Activated CD8-positive, alpha-beta T cell treated with anti-CD3 and anti-CD28 coated beads for 36 hours (primary cell): Measurements from ENCODE around the gene EHD1. TPM values are rescaled to one million over a fixed set of nuclear protein-coding genes. Genes with fewer than 3 reads are reported as not detected.

ENCODE experiments used
- ATAC-seq: fragments of 200-7000 bp; cut with Tn5 transposase; one replicate; pipeline ENCODE4 v1.10.0; 2021; ENCODE audit warnings: mild to moderate bottlenecking, moderate library complexity
- CTCF ChIA-PET: fragments of 350-600 bp; sonication (Branson Sonifier 250); formaldehyde crosslinking; loops from one replicate; lab custom pipeline; 2021; ENCODE audit warnings: antibody characterized with exemption; lab: Charles Lee
- POLR2A ChIA-PET: fragments of 350-600 bp; sonication (Branson Sonifier 250); formaldehyde crosslinking; loops from one replicate; lab custom pipeline; 2021; ENCODE audit warnings: antibody characterized with exemption; lab: Charles Lee
- DNase-seq: peaks from one replicate; pipeline ENCODE4 v3.0.0-alpha.2; 2020
- H3K27ac Mint-ChIP-seq: one replicate; pipeline ENCODE4 v1.8.0; 2021; ENCODE audit warnings: mild to moderate bottlenecking, mixed read lengths
- H3K27me3 Mint-ChIP-seq: one replicate; pipeline ENCODE4 v1.8.0; 2021; ENCODE audit warnings: mixed read lengths
- H3K36me3 Mint-ChIP-seq: one replicate; pipeline ENCODE4 v1.8.0; 2021; ENCODE audit warnings: low read depth, mixed read lengths
- H3K4me1 Mint-ChIP-seq: one replicate; pipeline ENCODE4 v1.8.0; 2021; ENCODE audit warnings: low read depth, mixed read lengths
- H3K4me3 Mint-ChIP-seq: one replicate; pipeline ENCODE4 v1.8.0; 2021; ENCODE audit warnings: mild to moderate bottlenecking, moderate library complexity, mixed read lengths
- H3K9me3 Mint-ChIP-seq: one replicate; pipeline ENCODE4 v1.8.0; 2021; ENCODE audit warnings: mixed read lengths
- intact Hi-C: fragments of 100-400 bp; cut with micrococcal nuclease; formaldehyde crosslinking; loops from one replicate; pipeline ENCODE4 v1.10.0; 2022
- total RNA-seq, 2 experiments: library from RNA; stranded (reverse); gene quantifications; one replicate each; pipeline ENCODE4 v1.2.3, GENCODE V29; 2021
- TF ChIP-seq, protein P1 (sequence below): fragments of 200-600 bp; IDR thresholded peaks from one replicate; pipeline ENCODE4 v1.8.0; 2022; ENCODE audit warnings: antibody characterized with exemption, mild to moderate bottlenecking

Gene EHD1
- 10 to 100 TPM; 60.3 to 65.1 TPM for total RNA-seq

DNA sequence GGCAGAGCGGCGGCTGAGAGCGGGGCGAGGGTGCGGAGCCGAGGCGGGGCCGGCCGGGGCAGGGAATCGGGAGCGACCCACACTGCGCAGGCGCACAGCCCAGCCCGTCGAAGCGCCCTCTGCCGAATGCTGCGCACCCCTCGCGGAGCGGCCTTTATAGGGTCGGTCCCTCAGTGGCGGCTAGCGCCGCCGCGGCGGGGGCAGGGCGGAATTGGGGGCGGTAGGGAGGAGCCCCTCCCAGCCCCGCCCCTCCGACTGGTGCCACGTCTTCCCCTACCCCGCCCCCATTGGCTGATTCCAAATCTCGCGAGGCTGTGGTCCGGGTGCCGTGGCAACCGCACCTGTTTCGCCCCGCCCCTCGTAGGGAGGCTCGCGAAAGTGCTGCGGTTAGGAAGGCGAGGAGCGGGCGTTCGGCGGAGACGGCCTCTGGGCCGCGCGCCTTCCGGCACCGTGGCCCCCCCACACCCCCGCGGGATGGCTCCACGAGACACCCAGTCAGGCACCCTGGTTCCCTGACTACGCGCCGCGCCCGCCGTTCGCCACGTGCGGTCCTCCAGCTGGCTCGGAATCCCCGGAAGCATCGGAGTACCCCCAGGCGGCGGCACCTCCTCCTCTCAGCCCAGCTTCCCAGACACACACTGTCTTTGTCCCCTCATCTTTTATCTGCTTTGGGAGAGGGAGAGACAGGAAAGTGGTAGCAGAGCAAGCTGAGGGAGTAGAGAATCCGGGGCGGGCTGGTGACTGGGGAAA, at the start of gene EHD1:
EHD1 (minus strand) TSS at position 128 of the 750 bp plus-strand sequence. CDS start 157 bp downstream, outside the sequence.
- ChIA-PET POLR2A (interaction anchor here (0.8 to 14.9 kb wide), 10 partner anchors 8 to 620 kb away, joined by 3 to 768 read pairs (median 4); partner anchors contain the start of gene MALAT1), CTCF (interaction anchor here (1.0 to 29.9 kb wide), 4 partner anchors 9 to 135 kb away, joined by 3 to 1168 read pairs (median 10); partner anchors contain the start of genes CDC42BPG, MEN1 and RASGRP2)

GRCh38 chr11:64926689-64927088, 48.3 kb upstream of the EHD1 start:
- no peak overlapping the region for H3K27ac Mint-ChIP-seq
- ChIA-PET POLR2A (no interaction called here), CTCF (interaction anchor here (1.2 kb wide), 1 partner anchor 86 kb away, joined by 3 read pairs; no protein-coding TSS in a partner anchor)
- intact Hi-C loops: no loop called here
- no peak overlapping the region for H3K4me3 Mint-ChIP-seq
- ATAC-seq: no peak
- no peaks in the 10 kb centered on the region for H3K9me3 Mint-ChIP-seq
- H3K36me3 Mint-ChIP-seq: peaks cover 2% of the 10 kb centered on the region
- H3K27me3 Mint-ChIP-seq: no peaks in the 10 kb centered on the region
- peaks cover 13% of the 10 kb centered on the region for H3K4me1 Mint-ChIP-seq
- TF ChIP-seq, protein P1, sequence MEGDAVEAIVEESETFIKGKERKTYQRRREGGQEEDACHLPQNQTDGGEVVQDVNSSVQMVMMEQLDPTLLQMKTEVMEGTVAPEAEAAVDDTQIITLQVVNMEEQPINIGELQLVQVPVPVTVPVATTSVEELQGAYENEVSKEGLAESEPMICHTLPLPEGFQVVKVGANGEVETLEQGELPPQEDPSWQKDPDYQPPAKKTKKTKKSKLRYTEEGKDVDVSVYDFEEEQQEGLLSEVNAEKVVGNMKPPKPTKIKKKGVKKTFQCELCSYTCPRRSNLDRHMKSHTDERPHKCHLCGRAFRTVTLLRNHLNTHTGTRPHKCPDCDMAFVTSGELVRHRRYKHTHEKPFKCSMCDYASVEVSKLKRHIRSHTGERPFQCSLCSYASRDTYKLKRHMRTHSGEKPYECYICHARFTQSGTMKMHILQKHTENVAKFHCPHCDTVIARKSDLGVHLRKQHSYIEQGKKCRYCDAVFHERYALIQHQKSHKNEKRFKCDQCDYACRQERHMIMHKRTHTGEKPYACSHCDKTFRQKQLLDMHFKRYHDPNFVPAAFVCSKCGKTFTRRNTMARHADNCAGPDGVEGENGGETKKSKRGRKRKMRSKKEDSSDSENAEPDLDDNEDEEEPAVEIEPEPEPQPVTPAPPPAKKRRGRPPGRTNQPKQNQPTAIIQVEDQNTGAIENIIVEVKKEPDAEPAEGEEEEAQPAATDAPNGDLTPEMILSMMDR: no peak
- no peak for DNase-seq

More for the DNA sequence above, at the start of gene EHD1:
- Mint-ChIP-seq H3K9me3 (no peaks in the 10 kb centered on the region), H3K27me3 (no peaks in the 10 kb centered on the region), H3K36me3 (peaks cover 32% of the 10 kb centered on the region), H3K4me1 (peaks cover 65% of the 10 kb centered on the region), H3K4me3 (peak within 1 kb of the TSS; percentile 99), H3K27ac (peak within 1 kb of the TSS; percentile 96)
- peak; percentile 86 for ATAC-seq
- peak; percentile 100 for DNase-seq
- intact Hi-C loops: no loop called here
- TF ChIP-seq, protein P1: peak; percentile 32

- H3K4me3 Mint-ChIP-seq: peak overlapping the region; percentile 88
- CTCF ChIA-PET: interaction anchor here (1.0 to 1.2 kb wide), 2 partner anchors 87 to 151 kb away, joined by 3 read pairs; no protein-coding TSS in a partner anchor
- ATAC-seq: no peak
- no peaks in the 10 kb centered on the region for H3K9me3 Mint-ChIP-seq
- TF ChIP-seq, protein P1: no peak
- POLR2A ChIA-PET: interaction anchor here (0.6 to 1.7 kb wide), 5 partner anchors 8 to 368 kb away, joined by 3 to 9 read pairs (median 3); partner anchors contain the start of gene ARL2
- no peaks in the 10 kb centered on the region for H3K27me3 Mint-ChIP-seq
- intact Hi-C loops: no loop called here
- H3K4me1 Mint-ChIP-seq: peaks cover 13% of the 10 kb centered on the region
- no peak for DNase-seq
- peaks cover 2% of the 10 kb centered on the region for H3K36me3 Mint-ChIP-seq
- no peak overlapping the region for H3K27ac Mint-ChIP-seq
Observed at GRCh38 chr11:64925536-64926436, 47.4 kb upstream of the EHD1 start.

DNA sequence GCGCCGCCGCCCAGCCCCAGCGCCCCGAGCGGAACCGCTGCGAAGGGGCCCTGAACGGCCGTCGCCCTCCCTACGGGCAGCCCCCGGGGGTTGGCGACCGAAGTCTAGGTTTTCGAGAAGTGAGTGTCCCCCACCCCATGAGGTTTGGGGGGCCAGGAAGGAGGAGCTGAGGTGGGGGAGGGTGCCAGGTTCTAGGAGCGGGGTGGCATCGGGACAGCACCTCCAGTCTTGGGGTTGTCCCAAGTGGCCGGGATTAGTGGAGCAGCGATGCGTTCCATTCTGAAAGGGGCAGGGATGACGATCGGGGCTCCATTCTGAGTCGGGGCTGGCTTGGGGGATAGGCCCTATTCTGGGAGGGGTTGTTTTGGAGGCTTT, 46.5 kb upstream of the EHD1 start:
- no peak overlapping the region for H3K27ac Mint-ChIP-seq
- CTCF ChIA-PET: interaction anchor here (1.0 to 1.5 kb wide), 4 partner anchors 33 to 152 kb away, joined by 3 to 5 read pairs (median 4); no protein-coding TSS in a partner anchor
- peaks cover 2% of the 10 kb centered on the region for H3K36me3 Mint-ChIP-seq
- H3K27me3 Mint-ChIP-seq: no peaks in the 10 kb centered on the region
- TF ChIP-seq, protein P1: no peak
- intact Hi-C loops: no loop called here
- POLR2A ChIA-PET: interaction anchor here (1.1 to 1.7 kb wide), 6 partner anchors 9 to 369 kb away, joined by 3 to 9 read pairs (median 4); partner anchors contain the start of gene ARL2
- DNase-seq (peak; percentile 17), ATAC-seq (peak; percentile 9)
- H3K4me3 Mint-ChIP-seq: peak overlapping the region; percentile 88
- H3K9me3 Mint-ChIP-seq: no peaks in the 10 kb centered on the region
- H3K4me1 Mint-ChIP-seq: peaks cover 13% of the 10 kb centered on the region
